Measurements from ENCODE around the gene PDE5A.
A peak's percentile ranks its signal among the peaks of the same experiment; 100 is the strongest.

The PDE5A gene

DNA sequence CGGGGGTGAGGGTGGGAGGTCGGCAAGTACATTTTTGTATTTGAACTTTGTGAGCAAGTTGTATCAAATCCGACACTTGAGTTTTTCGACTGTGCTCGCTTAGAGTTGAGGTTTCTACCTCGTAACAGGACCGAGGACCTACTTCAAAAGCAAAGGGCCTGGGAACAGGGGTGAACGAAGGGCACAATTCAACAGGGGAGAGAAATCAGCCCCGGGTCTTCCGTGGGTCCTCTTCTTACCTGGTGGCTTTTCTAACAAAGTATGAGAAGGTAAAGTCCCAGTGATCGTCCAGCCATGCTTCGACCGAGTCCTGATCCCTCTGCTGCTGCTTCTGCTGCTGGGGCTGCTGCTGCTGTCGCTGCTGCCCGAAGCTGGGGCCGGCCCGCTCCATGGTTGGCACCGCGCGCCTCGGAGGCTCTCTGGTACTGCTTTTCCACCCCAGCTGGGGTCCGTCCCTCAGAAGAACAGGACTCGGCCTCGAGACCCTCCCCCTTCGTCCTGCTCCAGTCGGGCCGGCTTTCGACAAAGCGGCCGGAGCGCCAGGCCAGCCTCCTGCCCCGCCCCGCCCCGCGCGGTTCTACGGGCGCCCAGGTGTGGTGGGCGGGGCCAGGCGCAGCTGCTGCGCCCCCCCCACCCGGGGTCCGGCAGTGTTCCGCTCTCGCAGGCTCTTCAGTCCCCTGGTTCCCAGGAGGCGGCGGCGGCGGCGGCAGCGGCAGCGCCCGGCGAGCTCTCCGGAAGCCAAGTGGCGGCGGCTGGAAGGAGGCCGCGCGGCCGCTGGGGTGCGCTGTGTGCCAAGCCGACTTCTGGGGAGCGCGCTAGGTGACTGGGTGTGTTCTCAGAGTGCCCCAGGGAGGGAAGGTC lies at the start of gene PDE5A (continued):
- TF ChIP-seq ZNF791 (tag by site-specific recombination; IDR thresholded peaks at IDR 0.05) (no peak), GLIS1 (tag by site-specific recombination; IDR thresholded peaks at IDR 0.05) (peak; percentile 49; the same call in 1 of the 2 replicates), AEBP2 (tag by site-specific recombination; IDR thresholded peaks at IDR 0.05; ENCODE audit: borderline replicate concordance) (no peak), ZNF302 (tag by site-specific recombination; IDR thresholded peaks at IDR 0.05; ENCODE audit: low read depth) (no peak), ZNF623 (tag by site-specific recombination; IDR thresholded peaks at IDR 0.05) (no peak), ZNF701 (tag by site-specific recombination; IDR thresholded peaks at IDR 0.05) (no peak), YY2 (tag by site-specific recombination; IDR thresholded peaks at IDR 0.05) (no peak), ZNF121 (tag by site-specific recombination; IDR thresholded peaks at IDR 0.05) (no peak), ZNF654 (tag by site-specific recombination; IDR thresholded peaks at IDR 0.05; ENCODE audit: low read depth) (peak; percentile 58), ZNF488 (tag by site-specific recombination; IDR thresholded peaks at IDR 0.05) (no peak), INSM2 (tag by site-specific recombination; IDR thresholded peaks at IDR 0.05) (no peak), REPIN1 (tag by site-specific recombination; IDR thresholded peaks at IDR 0.05; ENCODE audit: low read depth) (no peak), ZSCAN4 (tag by site-specific recombination; IDR thresholded peaks at IDR 0.05) (no peak), ZNF600 (tag by site-specific recombination; IDR thresholded peaks at IDR 0.05) (peak; percentile 22; the same call in 1 of the 2 replicates), EGR2 (tag by site-specific recombination; IDR thresholded peaks at IDR 0.05; ENCODE audit: low read depth) (no peak), ZNF292 (tag by site-specific recombination; IDR thresholded peaks at IDR 0.05; ENCODE audit: borderline replicate concordance, low read depth) (no peak), ZNF211 (tag by site-specific recombination; IDR thresholded peaks at IDR 0.05; ENCODE audit: low read depth) (no peak), ZNF777 (tag by site-specific recombination; IDR thresholded peaks at IDR 0.05; ENCODE audit: borderline replicate concordance) (no peak), ZNF248 (tag by site-specific recombination; IDR thresholded peaks at IDR 0.05) (no peak), ZNF155 (tag by site-specific recombination; IDR thresholded peaks at IDR 0.05) (no peak), MYNN (tag by site-specific recombination; IDR thresholded peaks at IDR 0.05; ENCODE audit: borderline replicate concordance) (no peak), OVOL3 (tag by site-specific recombination; IDR thresholded peaks at IDR 0.05) (no peak), BCL11A (tag by site-specific recombination; IDR thresholded peaks at IDR 0.05; ENCODE audit: low read depth) (no peak), PRDM1 (tag by site-specific recombination; IDR thresholded peaks at IDR 0.05) (no peak), ZNF585B (tag by site-specific recombination; IDR thresholded peaks at IDR 0.05) (no peak), ZNF830 (tag by site-specific recombination; IDR thresholded peaks at IDR 0.05; ENCODE audit: low read depth) (no peak)
- TF ChIP-seq, protein P1, sequence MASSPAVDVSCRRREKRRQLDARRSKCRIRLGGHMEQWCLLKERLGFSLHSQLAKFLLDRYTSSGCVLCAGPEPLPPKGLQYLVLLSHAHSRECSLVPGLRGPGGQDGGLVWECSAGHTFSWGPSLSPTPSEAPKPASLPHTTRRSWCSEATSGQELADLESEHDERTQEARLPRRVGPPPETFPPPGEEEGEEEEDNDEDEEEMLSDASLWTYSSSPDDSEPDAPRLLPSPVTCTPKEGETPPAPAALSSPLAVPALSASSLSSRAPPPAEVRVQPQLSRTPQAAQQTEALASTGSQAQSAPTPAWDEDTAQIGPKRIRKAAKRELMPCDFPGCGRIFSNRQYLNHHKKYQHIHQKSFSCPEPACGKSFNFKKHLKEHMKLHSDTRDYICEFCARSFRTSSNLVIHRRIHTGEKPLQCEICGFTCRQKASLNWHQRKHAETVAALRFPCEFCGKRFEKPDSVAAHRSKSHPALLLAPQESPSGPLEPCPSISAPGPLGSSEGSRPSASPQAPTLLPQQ (tag by site-specific recombination; IDR thresholded peaks at IDR 0.05), result peak; percentile 55; the same call in 1 of the 2 replicates
- TF ChIP-seq, protein P2, sequence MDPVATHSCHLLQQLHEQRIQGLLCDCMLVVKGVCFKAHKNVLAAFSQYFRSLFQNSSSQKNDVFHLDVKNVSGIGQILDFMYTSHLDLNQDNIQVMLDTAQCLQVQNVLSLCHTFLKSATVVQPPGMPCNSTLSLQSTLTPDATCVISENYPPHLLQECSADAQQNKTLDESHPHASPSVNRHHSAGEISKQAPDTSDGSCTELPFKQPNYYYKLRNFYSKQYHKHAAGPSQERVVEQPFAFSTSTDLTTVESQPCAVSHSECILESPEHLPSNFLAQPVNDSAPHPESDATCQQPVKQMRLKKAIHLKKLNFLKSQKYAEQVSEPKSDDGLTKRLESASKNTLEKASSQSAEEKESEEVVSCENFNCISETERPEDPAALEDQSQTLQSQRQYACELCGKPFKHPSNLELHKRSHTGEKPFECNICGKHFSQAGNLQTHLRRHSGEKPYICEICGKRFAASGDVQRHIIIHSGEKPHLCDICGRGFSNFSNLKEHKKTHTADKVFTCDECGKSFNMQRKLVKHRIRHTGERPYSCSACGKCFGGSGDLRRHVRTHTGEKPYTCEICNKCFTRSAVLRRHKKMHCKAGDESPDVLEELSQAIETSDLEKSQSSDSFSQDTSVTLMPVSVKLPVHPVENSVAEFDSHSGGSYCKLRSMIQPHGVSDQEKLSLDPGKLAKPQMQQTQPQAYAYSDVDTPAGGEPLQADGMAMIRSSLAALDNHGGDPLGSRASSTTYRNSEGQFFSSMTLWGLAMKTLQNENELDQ (tag by site-specific recombination; IDR thresholded peaks at IDR 0.05; ENCODE audit: low read depth), result no peak
- TF ChIP-seq, protein P3, sequence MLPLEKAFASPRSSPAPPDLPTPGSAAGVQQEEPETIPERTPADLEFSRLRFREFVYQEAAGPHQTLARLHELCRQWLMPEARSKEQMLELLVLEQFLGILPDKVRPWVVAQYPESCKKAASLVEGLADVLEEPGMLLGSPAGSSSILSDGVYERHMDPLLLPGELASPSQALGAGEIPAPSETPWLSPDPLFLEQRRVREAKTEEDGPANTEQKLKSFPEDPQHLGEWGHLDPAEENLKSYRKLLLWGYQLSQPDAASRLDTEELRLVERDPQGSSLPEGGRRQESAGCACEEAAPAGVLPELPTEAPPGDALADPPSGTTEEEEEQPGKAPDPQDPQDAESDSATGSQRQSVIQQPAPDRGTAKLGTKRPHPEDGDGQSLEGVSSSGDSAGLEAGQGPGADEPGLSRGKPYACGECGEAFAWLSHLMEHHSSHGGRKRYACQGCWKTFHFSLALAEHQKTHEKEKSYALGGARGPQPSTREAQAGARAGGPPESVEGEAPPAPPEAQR (tag by site-specific recombination; IDR thresholded peaks at IDR 0.05), result no peak

Data from HEK293 (cell line).